NCI-H2081 treated with DMSO at 0.1 percent for 48 hours (cell line): Measurements from ENCODE around the gene CBS.
"Not testable (repeated sequence)": the region's sequence is repeated elsewhere in the genome, so short reads cannot be mapped to it uniquely, and the experiment has no call there.

Source experiments
- DNase-seq: peaks from one replicate; lab custom pipeline; 2025; lab: John Stamatoyannopoulos, UW

Gene CBS

GRCh38 chr21:43075170-43076022, at the start of gene CBS:
TSS of gene CBS (minus strand) at chr21:43075835. CDS start at chr21:43072193, 3,642 bp downstream.
- not testable (repeated sequence) for DNase-seq

GRCh38 chr21:43115956-43116355, 40.3 kb upstream of the CBS start:
- DNase-seq = not testable (repeated sequence)

- DNase-seq = not testable (repeated sequence)
These were observed 38.8 kb upstream of the CBS start for GRCh38 chr21:43114483-43114882.

- DNase-seq = not testable (repeated sequence)
These were observed 33.4 kb upstream of the CBS start for GRCh38 chr21:43109006-43109405.

GRCh38 chr21:43108177-43108576, 32.5 kb upstream of the CBS start:
- DNase-seq = not testable (repeated sequence)

GRCh38 chr21:43107794-43108137, 32.1 kb upstream of the CBS start:
- not testable (repeated sequence) for DNase-seq

- not testable (repeated sequence) for DNase-seq
These were observed 31.5 kb upstream of the CBS start, which contains the start of gene U2AF1 for GRCh38 chr21:43106965-43107793. TSS of gene U2AF1 (minus strand) at chr21:43107570. CDS start at chr21:43107494, 76 bp downstream.

- DNase-seq = not testable (repeated sequence)
These were observed 29.0 kb upstream of the CBS start for GRCh38 chr21:43104642-43105041.

- DNase-seq = not testable (repeated sequence)
These were observed 26.6 kb upstream of the CBS start for GRCh38 chr21:43102281-43102680.

GRCh38 chr21:43101676-43102075, 26.0 kb upstream of the CBS start:
- not testable (repeated sequence) for DNase-seq

- not testable (repeated sequence) for DNase-seq
These were observed 25.4 kb upstream of the CBS start for GRCh38 chr21:43101000-43101399.

- not testable (repeated sequence) for DNase-seq
These were observed 16.5 kb upstream of the CBS start for GRCh38 chr21:43091979-43092614.

- DNase-seq = not testable (repeated sequence)
These were observed 15.3 kb upstream of the CBS start for GRCh38 chr21:43090947-43091346.

GRCh38 chr21:43089463-43089862, 13.8 kb upstream of the CBS start:
- DNase-seq = not testable (repeated sequence)

GRCh38 chr21:43082587-43083300, 7.1 kb upstream of the CBS start:
- not testable (repeated sequence) for DNase-seq

GRCh38 chr21:43076643-43077042, 1.0 kb upstream of the CBS start:
- DNase-seq = not testable (repeated sequence)

GRCh38 chr21:43076023-43076637, 495 bp upstream of the CBS start:
- DNase-seq = not testable (repeated sequence)

GRCh38 chr21:43074401-43075169, 1.1 kb downstream of the CBS start:
- DNase-seq = not testable (repeated sequence)

- not testable (repeated sequence) for DNase-seq
These were observed 2.9 kb downstream of the CBS start for GRCh38 chr21:43072742-43073141.

GRCh38 chr21:43069682-43070081, 6.0 kb downstream of the CBS start:
- not testable (repeated sequence) for DNase-seq
